Medulla oblongata (tissue), 1 donor: ENCODE results near the gene FRMPD1.
"Not testable (repeated sequence)": the region's sequence is repeated elsewhere in the genome, so short reads cannot be mapped to it uniquely, and the experiment has no call there.

Experiments used
- DNase-seq: peaks from one replicate; pipeline ENCODE4 v3.0.0-alpha.2; 2015; ENCODE audit errors: extremely low spot score

Gene FRMPD1

DNA sequence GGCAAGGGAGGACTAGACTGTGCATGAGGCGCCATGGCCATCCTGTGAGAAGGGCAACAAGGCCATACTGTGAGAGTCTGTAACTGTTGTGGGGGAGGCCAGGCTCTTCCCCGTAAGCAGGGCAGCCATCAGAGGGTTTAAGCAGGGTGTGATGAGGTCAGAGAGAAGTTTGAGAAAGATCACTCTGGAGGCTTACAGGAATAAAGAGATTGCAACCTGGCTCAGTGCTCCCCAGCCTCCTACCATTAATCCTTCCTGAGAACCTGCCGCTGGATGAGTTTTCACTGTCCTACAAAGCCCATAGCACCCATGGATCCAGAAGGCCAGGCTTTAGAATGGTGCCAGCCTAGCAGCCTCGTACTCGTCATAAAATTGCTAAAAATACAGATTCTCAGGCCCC lies 88.5 kb downstream of the FRMPD1 start:
- DNase-seq, result no peak

GRCh38 chr9:37740128-37740527 lies 89.4 kb downstream of the FRMPD1 start:
- no peak for DNase-seq

DNA sequence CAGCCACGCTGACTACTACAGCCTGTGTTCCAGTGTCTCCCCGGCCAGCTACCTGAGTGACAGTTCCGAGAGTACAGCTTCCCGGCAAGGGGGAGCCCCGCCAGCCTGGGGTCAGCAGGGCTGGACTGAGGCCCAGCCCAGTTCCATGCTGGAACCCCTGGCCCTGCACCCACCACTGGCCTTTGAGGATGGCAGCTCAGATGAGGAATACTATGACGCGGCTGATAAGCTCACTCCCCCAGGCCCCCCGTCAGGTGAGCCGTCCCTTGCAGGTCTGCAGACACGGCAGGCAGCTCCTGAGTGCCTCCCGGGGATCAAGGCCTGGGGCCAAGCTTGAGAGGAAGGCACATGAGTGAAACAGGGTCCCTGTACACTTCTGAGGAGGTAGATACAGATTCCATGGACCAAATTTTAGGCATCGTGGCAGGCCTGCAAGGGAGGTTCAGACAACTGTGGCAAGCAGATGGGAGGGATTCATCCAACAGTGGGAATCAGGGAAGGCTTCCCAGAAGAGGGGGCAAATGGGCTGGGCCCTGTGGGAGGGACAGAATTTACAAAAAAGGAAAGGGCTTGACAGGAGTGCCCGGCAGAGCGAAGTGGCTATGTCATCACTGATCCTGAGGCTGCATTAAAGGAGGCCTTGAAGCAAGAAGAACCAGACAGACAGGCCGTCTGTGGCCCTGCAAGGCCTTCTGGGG lies 90.0 kb downstream of the FRMPD1 start:
- no peak for DNase-seq

DNA sequence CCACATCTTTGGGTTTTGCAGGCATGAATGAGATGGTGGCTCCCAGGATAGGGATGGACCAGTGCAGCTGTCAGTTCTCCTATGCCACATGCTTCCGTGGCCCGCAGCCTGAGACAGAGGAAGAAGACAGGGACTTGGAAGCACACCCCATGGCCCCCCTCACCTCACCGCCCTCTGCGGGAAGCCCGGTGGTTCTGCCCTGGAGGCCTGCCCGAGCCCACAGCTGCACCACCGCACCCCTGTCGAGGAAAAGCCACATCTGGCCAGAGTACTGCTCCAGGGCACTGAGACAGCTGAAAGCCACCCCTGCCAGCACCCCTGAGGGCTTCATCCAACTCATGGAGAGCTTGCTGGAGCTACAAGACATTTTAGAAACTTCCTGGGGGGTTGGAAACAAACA lies 95.2 kb downstream of the FRMPD1 start:
- no peak for DNase-seq

DNA sequence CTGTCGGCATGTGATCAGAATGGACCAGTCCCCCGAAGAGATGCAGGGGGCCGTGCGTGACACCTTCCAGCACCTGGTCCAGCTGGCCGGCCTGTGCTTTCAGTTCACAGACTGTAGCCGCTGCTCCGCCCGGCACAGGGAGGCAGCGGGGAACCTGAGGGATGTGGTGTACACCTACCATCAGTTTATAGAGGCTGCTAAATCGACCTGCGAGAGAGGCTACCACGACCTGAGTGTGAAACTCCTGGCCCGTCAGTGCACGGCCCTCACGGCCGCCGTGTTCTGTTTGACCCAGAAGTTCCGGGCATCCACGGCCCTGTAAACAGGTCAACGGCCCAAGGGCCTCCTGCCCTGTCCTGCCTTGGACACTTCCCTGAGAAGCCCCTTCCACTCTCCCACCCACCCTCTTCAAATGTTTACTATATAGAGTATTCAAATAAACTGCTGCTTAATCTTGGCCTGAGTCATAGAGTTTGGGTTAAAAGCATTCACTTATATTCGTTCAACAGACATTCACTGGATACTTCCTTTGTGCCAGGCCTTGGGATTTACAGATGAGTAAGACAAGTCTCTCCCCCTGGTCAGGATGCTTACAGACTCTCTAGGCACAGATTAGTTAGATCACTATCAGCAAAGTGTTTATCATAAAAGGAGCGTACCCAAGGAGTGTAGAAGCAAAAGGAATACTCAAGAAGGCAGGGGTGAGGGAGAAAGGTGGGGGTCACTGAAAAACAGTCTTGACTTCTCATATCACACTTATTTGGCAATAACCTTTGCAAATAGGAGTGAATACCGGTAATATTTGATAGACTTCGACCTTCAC lies 95.9 kb downstream of the FRMPD1 start:
- peak; percentile 4 for DNase-seq

DNA sequence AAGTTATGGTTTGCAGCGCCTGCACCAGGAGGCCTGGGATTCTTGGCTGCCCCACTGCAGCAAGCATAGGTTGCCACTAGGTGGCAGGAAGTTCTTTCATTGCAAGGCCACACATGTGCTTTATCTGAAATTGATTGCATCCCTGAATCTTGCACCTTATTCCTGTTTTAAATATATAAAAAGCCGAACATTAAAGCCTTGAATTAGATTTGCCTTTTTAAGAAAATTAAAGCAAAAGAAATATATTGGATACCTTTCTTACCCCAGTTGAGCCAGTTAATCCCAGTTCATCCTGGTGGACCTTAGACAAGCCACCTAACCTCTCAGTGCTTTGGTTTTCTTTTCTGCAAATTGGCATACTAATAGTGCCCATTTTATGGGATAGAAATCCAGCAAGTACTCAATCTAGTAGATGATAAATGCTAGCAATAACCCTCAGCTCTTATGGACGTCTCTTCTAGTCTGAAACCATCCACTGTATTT lies 96.6 kb downstream of the FRMPD1 start:
- peak; percentile 76 for DNase-seq

- DNase-seq, result no peak
Measured at GRCh38 chr9:37749129-37749528, 98.4 kb downstream of the FRMPD1 start.

DNA sequence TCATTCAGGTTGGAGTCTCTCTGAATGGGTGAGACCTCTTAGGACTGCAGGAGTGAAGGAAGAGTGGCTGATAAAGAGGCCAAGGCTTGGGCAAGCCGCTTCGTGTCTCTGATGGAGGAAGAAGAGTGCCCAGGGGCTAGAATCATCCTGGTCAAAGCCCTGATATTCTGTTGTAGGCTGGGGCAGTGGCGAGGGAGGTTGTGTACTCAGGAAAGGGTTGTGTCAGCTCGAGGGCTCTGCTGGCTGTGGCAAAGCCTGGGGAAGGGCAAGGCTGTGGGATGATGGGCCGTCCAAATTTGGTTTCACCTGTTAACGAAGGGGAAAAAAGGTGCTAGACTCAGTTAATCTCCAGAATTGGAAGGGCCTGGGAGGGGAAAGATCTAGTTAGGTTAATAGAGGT lies 100.4 kb downstream of the FRMPD1 start:
- DNase-seq, result no peak

DNA sequence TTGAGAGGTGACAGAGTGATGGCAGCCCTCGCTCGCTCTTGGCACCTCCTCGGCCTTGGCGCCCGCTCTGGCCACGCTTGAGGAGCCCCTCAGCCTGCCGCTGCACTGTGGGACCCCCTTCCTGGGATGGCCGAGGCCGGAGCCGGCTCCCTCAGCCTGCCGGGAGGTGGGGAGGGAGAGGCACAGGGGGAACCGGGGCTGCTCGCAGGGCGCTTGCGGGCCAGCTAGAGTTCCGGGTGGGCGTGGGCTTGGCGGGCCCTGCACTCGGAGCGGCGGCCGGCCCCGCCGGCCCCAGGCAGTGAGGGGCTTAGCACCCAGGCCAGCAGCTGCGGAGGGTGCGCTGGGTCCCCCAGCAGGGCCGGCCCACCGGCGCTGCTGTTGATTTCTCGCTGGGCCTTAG lies 101.0 kb downstream of the FRMPD1 start:
- not testable (repeated sequence) for DNase-seq

GRCh38 chr9:37752112-37752511 lies 101.4 kb downstream of the FRMPD1 start:
- not testable (repeated sequence) for DNase-seq

GRCh38 chr9:37752642-37753488 lies 102.1 kb downstream of the FRMPD1 start:
- no peak for DNase-seq

GRCh38 chr9:37753489-37754190 lies 102.9 kb downstream of the FRMPD1 start, which contains the start of gene TRMT10B:
Gene TRMT10B, plus strand, starts transcription at chr9:37753805. Its CDS starts 8,127 bp downstream, at chr9:37761932.
- DNase-seq, result peak; percentile 63

DNA sequence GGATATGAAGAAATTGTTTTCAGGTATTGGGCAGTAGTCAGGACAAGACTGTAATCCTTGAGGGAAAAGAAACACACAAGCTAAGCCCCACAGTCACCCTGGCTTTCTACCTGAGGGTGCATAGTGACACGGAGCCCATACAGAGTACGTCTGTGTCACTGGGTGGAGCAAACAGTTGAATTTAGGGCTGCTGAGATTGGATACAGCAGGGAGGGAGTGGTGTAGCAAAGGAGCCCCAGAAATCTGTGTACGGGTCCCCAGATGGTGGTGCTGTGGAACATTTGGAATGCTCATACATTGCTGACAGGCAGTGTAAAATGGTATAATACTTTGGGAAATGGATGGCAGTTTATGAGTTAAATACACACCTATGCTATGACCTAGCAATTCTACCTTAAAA lies 108.0 kb downstream of the FRMPD1 start:
- no peak for DNase-seq

- no peak for DNase-seq
Measured at GRCh38 chr9:37760416-37761161, 109.8 kb downstream of the FRMPD1 start.

- no peak for DNase-seq
Measured at GRCh38 chr9:37761511-37761910, 110.8 kb downstream of the FRMPD1 start.

GRCh38 chr9:37765263-37765662 lies 114.5 kb downstream of the FRMPD1 start:
- DNase-seq, result not testable (repeated sequence)

GRCh38 chr9:37769306-37769705 lies 118.6 kb downstream of the FRMPD1 start:
- no peak for DNase-seq

DNA sequence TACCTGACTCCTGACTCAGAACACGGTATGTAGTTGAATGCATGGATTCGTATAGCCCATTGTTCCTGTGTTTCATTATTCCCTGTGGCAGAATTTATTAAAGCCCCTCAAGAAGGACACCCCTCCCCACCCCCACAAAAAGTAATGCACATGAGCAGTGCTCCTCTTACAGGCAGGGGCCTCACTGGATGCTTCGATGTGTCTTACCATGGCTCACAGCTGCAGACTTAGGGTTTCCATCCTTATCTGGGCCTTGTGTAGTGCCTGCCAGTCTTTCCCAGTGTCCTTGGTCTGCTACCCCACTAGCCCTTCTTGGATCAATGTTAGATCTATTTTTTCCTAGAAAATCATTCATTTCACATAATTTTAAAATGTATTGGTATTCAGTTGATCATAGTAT lies 119.2 kb downstream of the FRMPD1 start:
- DNase-seq, result no peak

- DNase-seq, result no peak
Measured at GRCh38 chr9:37775216-37775919, 124.6 kb downstream of the FRMPD1 start.

DNA sequence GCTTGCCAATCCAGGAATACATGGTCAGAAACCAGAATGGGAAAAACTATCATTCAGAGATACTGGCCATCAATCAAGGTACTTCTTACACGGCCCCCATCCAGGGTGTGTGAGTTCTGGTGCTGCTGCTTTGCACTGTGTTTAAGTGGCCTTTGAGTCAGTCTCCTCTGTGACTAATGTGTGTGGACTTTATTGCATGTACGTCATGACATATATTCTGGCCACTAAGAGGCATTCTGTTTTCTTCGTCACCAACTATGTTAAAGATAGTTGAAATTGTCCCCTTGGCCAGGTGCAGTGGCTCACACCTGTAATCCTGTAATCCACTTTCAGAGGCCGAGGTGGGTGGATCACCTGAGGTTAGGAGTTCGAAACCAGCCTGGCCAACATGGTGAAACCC lies 125.6 kb downstream of the FRMPD1 start:
- no peak for DNase-seq
